Endodermal cell (in vitro differentiated cells): Measurements from ENCODE around the gene CLDN34. TPM values are rescaled to one million over a fixed set of nuclear protein-coding genes. Genes with fewer than 3 reads are reported as not detected.

Source experiments
- DNase-seq: peaks from one replicate; pipeline ENCODE4 v3.0.0-alpha.2; 2017
- H3K27ac ChIP-seq: 2 replicates; pipeline ENCODE4 v1.5.1; 2013; ENCODE audit warnings: mild to moderate bottlenecking, low read depth, low read length, moderate library complexity
- H3K27me3 ChIP-seq: 2 replicates; pipeline ENCODE4 v1.6.1; 2013; ENCODE audit warnings: mild to moderate bottlenecking, low read length, moderate library complexity; ENCODE audit not compliant: insufficient read depth, control insufficient read depth, poor library complexity, severe bottlenecking
- H3K36me3 ChIP-seq: 2 replicates; pipeline ENCODE4 v1.7.0; 2013; ENCODE audit warnings: mild to moderate bottlenecking, low read length, moderate library complexity; ENCODE audit not compliant: control insufficient read depth, insufficient read depth
- H3K4me1 ChIP-seq: one replicate; pipeline ENCODE4 v1.7.0; 2013; ENCODE audit warnings: low read length; ENCODE audit not compliant: control insufficient read depth, insufficient read depth
- H3K4me3 ChIP-seq: 2 replicates; pipeline ENCODE4 v1.5.1; 2013; ENCODE audit warnings: mild to moderate bottlenecking, low read length, moderate library complexity
- H3K9ac ChIP-seq: 2 replicates; pipeline ENCODE4 v1.6.1; 2013; ENCODE audit warnings: mild to moderate bottlenecking, low read length, moderate library complexity; ENCODE audit not compliant: poor library complexity, severe bottlenecking; ENCODE audit errors: extremely low read depth
- H3K9me3 ChIP-seq: 2 replicates; pipeline ENCODE4 v1.6.1; 2013; ENCODE audit warnings: mild to moderate bottlenecking, low read length, moderate library complexity; ENCODE audit not compliant: control insufficient read depth
- H3K27ac Mint-ChIP-seq: 2 replicates; pipeline ENCODE4 v1.8.0; 2020; ENCODE audit warnings: mixed read lengths
- H3K27me3 Mint-ChIP-seq: 2 replicates; pipeline ENCODE4 v1.8.0; 2021; ENCODE audit warnings: mild to moderate bottlenecking, mixed read lengths; ENCODE audit not compliant: insufficient read depth
- H3K36me3 Mint-ChIP-seq: 2 replicates; pipeline ENCODE4 v1.8.0; 2020; ENCODE audit warnings: low read depth, mixed read lengths
- H3K4me1 Mint-ChIP-seq: 2 replicates; pipeline ENCODE4 v1.8.0; 2020; ENCODE audit warnings: mixed read lengths
- H3K4me3 Mint-ChIP-seq: 2 replicates; pipeline ENCODE4 v1.8.0; 2020; ENCODE audit warnings: mild to moderate bottlenecking, moderate library complexity, mixed read lengths
- H3K9me3 Mint-ChIP-seq: 2 replicates; pipeline ENCODE4 v1.8.0; 2020; ENCODE audit warnings: mild to moderate bottlenecking, mixed read lengths
- CTCF ChIP-seq: fragments of 200-600 bp; sonication (generic); conservative IDR thresholded peaks from 2 replicates; pipeline ENCODE4 v1.5.0; 2021; ENCODE audit warnings: antibody characterized with exemption, mild to moderate bottlenecking
- WGBS, 2 experiments: methylation state at CpG; one replicate each; pipeline versions ENCODE4 v1.1.5 to v1.1.7; 2013; ENCODE audit warnings: missing lambda C conversion rate in 2 of 2, mixed read lengths in 1 of 2; ENCODE audit not compliant: insufficient coverage in 1 of 2, insufficient read length in 1 of 2; 5-methylcytosine and 5-hydroxymethylcytosine counted together
- long read RNA-seq, 4 experiments: library from polyadenylated mRNA in 2 of 4; library from RNA in 1 of 4; library from capped mRNA in 1 of 4; stranded (forward) in 3 of 4; unstranded in 1 of 4; transcript quantifications; one replicate each; pipeline ENCODE4 v2.0.0, GENCODE V29; 2020 to 2021; ENCODE audit warnings: inconsistent platforms in 1 of 4
- polyA plus RNA-seq, 2 experiments: library from polyadenylated mRNA; stranded (reverse); fragments of 50-300 nt; gene quantifications; one replicate each; pipeline ENCODE4 v1.2.3, GENCODE V29; 2013
- total RNA-seq, 2 donors: library from RNA; stranded (reverse); fragmentation: NEBNext Ultra II Directional in 1 of 2; extraction: Animal tissue kit (Norgen Biotek cat#: 25700) in 1 of 2; gene quantifications; 2 replicates in 1 of 2; 3 replicates in 1 of 2; pipeline ENCODE4 v1.2.1, GENCODE V29; 2021

The CLDN34 gene
- total RNA-seq = under 1 TPM in 1 of 2 donors, not detected in 1; 0.35 TPM
- polyA plus RNA-seq (2013, experiment 1 of 2) = not detected
- polyA plus RNA-seq (2013, experiment 2 of 2) = not detected
- long read RNA-seq, experiment 1 = 0 reads
- long read RNA-seq, experiment 2 = 0 reads
- long read RNA-seq, experiment 3 = 0 reads
- long read RNA-seq, experiment 4 = 0 reads

GRCh38 chrX:9966775-9967408 lies at the start of gene CLDN34:
Gene CLDN34 (plus strand): TSS chrX:9967358. CDS start chrX:9967358, 0 bp downstream.
- no peaks in the 10 kb centered on the region for H3K36me3 Mint-ChIP-seq
- no peaks in the 10 kb centered on the region for H3K4me1 ChIP-seq
- TF ChIP-seq CTCF = no peak

GRCh38 chrX:9917861-9918260 lies 49.3 kb upstream of the CLDN34 start:
- H3K27ac Mint-ChIP-seq = no peak overlapping the region
- H3K27ac ChIP-seq = no peak overlapping the region
- 92% methylated on average over 5 of the region's 5 CpGs; no CpG with 5 or more reads in 1 of the 2 experiments for WGBS, 2 experiments

More at GRCh38 chrX:9966775-9967408, at the start of gene CLDN34:
- Histone ChIP-seq H3K27ac (no peak within 1 kb of the TSS), H3K9ac (no peak within 1 kb of the TSS), H3K27me3 (no peaks in the 10 kb centered on the region), H3K4me3 (no peak within 1 kb of the TSS), H3K9me3 (no peaks in the 10 kb centered on the region), H3K36me3 (no peaks in the 10 kb centered on the region)
- no peaks in the 10 kb centered on the region for H3K27me3 Mint-ChIP-seq
- H3K4me3 Mint-ChIP-seq = no peak within 1 kb of the TSS
- no peak within 1 kb of the TSS for H3K27ac Mint-ChIP-seq
- no peak for DNase-seq
- WGBS, 2 experiments = 91 to 92% methylated on average over 7 to 16 of the region's 16 CpGs
- no peaks in the 10 kb centered on the region for H3K4me1 Mint-ChIP-seq
- H3K9me3 Mint-ChIP-seq = peaks cover 50% of the 10 kb centered on the region

GRCh38 chrX:9919632-9920172 lies 47.5 kb upstream of the CLDN34 start:
- no peaks in the 10 kb centered on the region for H3K9me3 ChIP-seq
- no peak for TF ChIP-seq CTCF
- H3K4me1 ChIP-seq = no peaks in the 10 kb centered on the region
- H3K9me3 Mint-ChIP-seq = peaks cover 43% of the 10 kb centered on the region
- DNase-seq = no peak
- no peak overlapping the region for H3K27ac ChIP-seq
- WGBS, 2 experiments = 91 to 93% methylated on average over 1 to 3 of the region's 3 CpGs
- no peak overlapping the region for H3K27ac Mint-ChIP-seq
- H3K4me1 Mint-ChIP-seq = no peaks in the 10 kb centered on the region
- peaks cover 6% of the 10 kb centered on the region for H3K36me3 Mint-ChIP-seq
- no peaks in the 10 kb centered on the region for H3K27me3 Mint-ChIP-seq
- H3K4me3 ChIP-seq = no peak overlapping the region
- H3K27me3 ChIP-seq = no peaks in the 10 kb centered on the region
- H3K4me3 Mint-ChIP-seq = no peak overlapping the region
- no peak overlapping the region for H3K9ac ChIP-seq
- no peaks in the 10 kb centered on the region for H3K36me3 ChIP-seq

More at GRCh38 chrX:9917861-9918260, 49.3 kb upstream of the CLDN34 start:
- no peaks in the 10 kb centered on the region for H3K4me1 ChIP-seq
- H3K4me1 Mint-ChIP-seq = no peaks in the 10 kb centered on the region
- no peak for DNase-seq
- no peaks in the 10 kb centered on the region for H3K27me3 Mint-ChIP-seq
- no peaks in the 10 kb centered on the region for H3K27me3 ChIP-seq
- H3K9me3 Mint-ChIP-seq = peaks cover 47% of the 10 kb centered on the region
- no peak for TF ChIP-seq CTCF
- no peaks in the 10 kb centered on the region for H3K9me3 ChIP-seq
- no peak overlapping the region for H3K4me3 ChIP-seq
- no peak overlapping the region for H3K9ac ChIP-seq
- no peaks in the 10 kb centered on the region for H3K36me3 ChIP-seq
- H3K4me3 Mint-ChIP-seq = no peak overlapping the region
- peaks cover 4% of the 10 kb centered on the region for H3K36me3 Mint-ChIP-seq
